Endodermal cell (in vitro differentiated cells): Measurements from ENCODE around the gene PLA2G4D. TPM values are rescaled to one million over a fixed set of nuclear protein-coding genes. Genes with fewer than 3 reads are reported as not detected.

Source experiments
- DNase-seq: peaks from one replicate; pipeline ENCODE4 v3.0.0-alpha.2; 2017
- H3K27ac ChIP-seq: 2 replicates; pipeline ENCODE4 v1.5.1; 2013; ENCODE audit warnings: mild to moderate bottlenecking, low read depth, low read length, moderate library complexity
- H3K27me3 ChIP-seq: 2 replicates; pipeline ENCODE4 v1.6.1; 2013; ENCODE audit warnings: mild to moderate bottlenecking, low read length, moderate library complexity; ENCODE audit not compliant: insufficient read depth, control insufficient read depth, poor library complexity, severe bottlenecking
- H3K36me3 ChIP-seq: 2 replicates; pipeline ENCODE4 v1.7.0; 2013; ENCODE audit warnings: mild to moderate bottlenecking, low read length, moderate library complexity; ENCODE audit not compliant: control insufficient read depth, insufficient read depth
- H3K4me1 ChIP-seq: one replicate; pipeline ENCODE4 v1.7.0; 2013; ENCODE audit warnings: low read length; ENCODE audit not compliant: control insufficient read depth, insufficient read depth
- H3K4me3 ChIP-seq: 2 replicates; pipeline ENCODE4 v1.5.1; 2013; ENCODE audit warnings: mild to moderate bottlenecking, low read length, moderate library complexity
- H3K9ac ChIP-seq: 2 replicates; pipeline ENCODE4 v1.6.1; 2013; ENCODE audit warnings: mild to moderate bottlenecking, low read length, moderate library complexity; ENCODE audit not compliant: poor library complexity, severe bottlenecking; ENCODE audit errors: extremely low read depth
- H3K9me3 ChIP-seq: 2 replicates; pipeline ENCODE4 v1.6.1; 2013; ENCODE audit warnings: mild to moderate bottlenecking, low read length, moderate library complexity; ENCODE audit not compliant: control insufficient read depth
- H3K27ac Mint-ChIP-seq: 2 replicates; pipeline ENCODE4 v1.8.0; 2020; ENCODE audit warnings: mixed read lengths
- H3K27me3 Mint-ChIP-seq: 2 replicates; pipeline ENCODE4 v1.8.0; 2021; ENCODE audit warnings: mild to moderate bottlenecking, mixed read lengths; ENCODE audit not compliant: insufficient read depth
- H3K36me3 Mint-ChIP-seq: 2 replicates; pipeline ENCODE4 v1.8.0; 2020; ENCODE audit warnings: low read depth, mixed read lengths
- H3K4me1 Mint-ChIP-seq: 2 replicates; pipeline ENCODE4 v1.8.0; 2020; ENCODE audit warnings: mixed read lengths
- H3K4me3 Mint-ChIP-seq: 2 replicates; pipeline ENCODE4 v1.8.0; 2020; ENCODE audit warnings: mild to moderate bottlenecking, moderate library complexity, mixed read lengths
- H3K9me3 Mint-ChIP-seq: 2 replicates; pipeline ENCODE4 v1.8.0; 2020; ENCODE audit warnings: mild to moderate bottlenecking, mixed read lengths
- WGBS, 2 experiments: methylation state at CpG; one replicate each; pipeline versions ENCODE4 v1.1.5 to v1.1.7; 2013; ENCODE audit warnings: missing lambda C conversion rate in 2 of 2, mixed read lengths in 1 of 2; ENCODE audit not compliant: insufficient coverage in 1 of 2, insufficient read length in 1 of 2; 5-methylcytosine and 5-hydroxymethylcytosine counted together
- total RNA-seq, 2 donors: library from RNA; stranded (reverse); fragmentation: NEBNext Ultra II Directional in 1 of 2; extraction: Animal tissue kit (Norgen Biotek cat#: 25700) in 1 of 2; gene quantifications; 2 replicates in 1 of 2; 3 replicates in 1 of 2; pipeline ENCODE4 v1.2.1, GENCODE V29; 2021
- TF ChIP-seq, protein P1 (sequence below): fragments of 200-600 bp; sonication (generic); conservative IDR thresholded peaks from 2 replicates; pipeline ENCODE4 v1.5.0; 2021; ENCODE audit warnings: antibody characterized with exemption, mild to moderate bottlenecking

The PLA2G4D gene
- total RNA-seq, 2 donors from 2014 or later: not detected

- H3K9ac ChIP-seq: no peak overlapping the region
- peaks cover 14% of the 10 kb centered on the region for H3K4me1 Mint-ChIP-seq
- H3K27ac ChIP-seq: no peak overlapping the region
- TF ChIP-seq, protein P1, sequence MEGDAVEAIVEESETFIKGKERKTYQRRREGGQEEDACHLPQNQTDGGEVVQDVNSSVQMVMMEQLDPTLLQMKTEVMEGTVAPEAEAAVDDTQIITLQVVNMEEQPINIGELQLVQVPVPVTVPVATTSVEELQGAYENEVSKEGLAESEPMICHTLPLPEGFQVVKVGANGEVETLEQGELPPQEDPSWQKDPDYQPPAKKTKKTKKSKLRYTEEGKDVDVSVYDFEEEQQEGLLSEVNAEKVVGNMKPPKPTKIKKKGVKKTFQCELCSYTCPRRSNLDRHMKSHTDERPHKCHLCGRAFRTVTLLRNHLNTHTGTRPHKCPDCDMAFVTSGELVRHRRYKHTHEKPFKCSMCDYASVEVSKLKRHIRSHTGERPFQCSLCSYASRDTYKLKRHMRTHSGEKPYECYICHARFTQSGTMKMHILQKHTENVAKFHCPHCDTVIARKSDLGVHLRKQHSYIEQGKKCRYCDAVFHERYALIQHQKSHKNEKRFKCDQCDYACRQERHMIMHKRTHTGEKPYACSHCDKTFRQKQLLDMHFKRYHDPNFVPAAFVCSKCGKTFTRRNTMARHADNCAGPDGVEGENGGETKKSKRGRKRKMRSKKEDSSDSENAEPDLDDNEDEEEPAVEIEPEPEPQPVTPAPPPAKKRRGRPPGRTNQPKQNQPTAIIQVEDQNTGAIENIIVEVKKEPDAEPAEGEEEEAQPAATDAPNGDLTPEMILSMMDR: no peak
- H3K4me1 ChIP-seq: peaks cover 5% of the 10 kb centered on the region
- peaks cover 13% of the 10 kb centered on the region for H3K27me3 Mint-ChIP-seq
- no peaks in the 10 kb centered on the region for H3K36me3 ChIP-seq
- peak; percentile 40 for DNase-seq
- H3K27me3 ChIP-seq: no peaks in the 10 kb centered on the region
- H3K4me3 ChIP-seq: peak overlapping the region; percentile 56
- no peak overlapping the region for H3K4me3 Mint-ChIP-seq
- H3K9me3 Mint-ChIP-seq: peaks cover 23% of the 10 kb centered on the region
- no peaks in the 10 kb centered on the region for H3K36me3 Mint-ChIP-seq
- H3K27ac Mint-ChIP-seq: no peak overlapping the region
- 88 to 90% methylated on average over 4 to 6 of the region's 6 CpGs for WGBS, 2 experiments
- H3K9me3 ChIP-seq: peaks cover 24% of the 10 kb centered on the region
Observed at GRCh38 chr15:42139596-42139995, 45.2 kb upstream of the PLA2G4D start.

DNA sequence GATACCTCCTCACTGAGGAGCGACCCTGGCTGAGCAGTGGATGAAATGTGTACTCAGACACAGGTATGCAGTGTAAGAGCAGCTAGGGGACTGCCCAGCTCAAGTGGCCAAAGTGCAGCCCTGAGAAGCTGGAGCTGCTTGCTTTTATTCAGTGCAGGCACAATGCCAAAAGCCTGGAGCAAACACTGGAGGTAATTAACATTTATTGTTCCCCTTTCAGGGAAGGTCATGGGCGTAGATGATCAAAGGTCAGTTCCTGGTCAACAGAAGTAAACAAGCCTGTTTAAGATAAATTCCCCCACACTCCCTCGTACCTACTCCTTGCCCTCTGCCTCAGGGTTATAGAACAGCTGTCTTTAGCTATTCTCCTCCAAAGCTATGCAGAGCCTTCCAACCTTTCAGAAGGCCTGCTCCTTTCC, 44.6 kb upstream of the PLA2G4D start:
- 80 to 88% methylated on average over 3 of the region's 3 CpGs for WGBS, 2 experiments
- peak; percentile 40 for DNase-seq
- peaks cover 14% of the 10 kb centered on the region for H3K4me1 Mint-ChIP-seq
- H3K27me3 Mint-ChIP-seq: peaks cover 13% of the 10 kb centered on the region
- H3K9me3 Mint-ChIP-seq: peaks cover 23% of the 10 kb centered on the region
- Histone ChIP-seq H3K27me3 (no peaks in the 10 kb centered on the region), H3K9ac (no peak overlapping the region), H3K4me1 (peaks cover 5% of the 10 kb centered on the region), H3K4me3 (peak overlapping the region; percentile 56), H3K27ac (no peak overlapping the region), H3K9me3 (peaks cover 24% of the 10 kb centered on the region), H3K36me3 (no peaks in the 10 kb centered on the region)
- H3K36me3 Mint-ChIP-seq: no peaks in the 10 kb centered on the region
- TF ChIP-seq, protein P1: no peak
- no peak overlapping the region for H3K27ac Mint-ChIP-seq
- no peak overlapping the region for H3K4me3 Mint-ChIP-seq

GRCh38 chr15:42138411-42138810, 44.0 kb upstream of the PLA2G4D start:
- H3K27me3 ChIP-seq: no peaks in the 10 kb centered on the region
- Mint-ChIP-seq H3K4me1 (peaks cover 14% of the 10 kb centered on the region), H3K27me3 (peaks cover 13% of the 10 kb centered on the region), H3K36me3 (no peaks in the 10 kb centered on the region), H3K9me3 (peaks cover 23% of the 10 kb centered on the region), H3K27ac (no peak overlapping the region), H3K4me3 (no peak overlapping the region)
- H3K4me1 ChIP-seq: peaks cover 5% of the 10 kb centered on the region
- peak; percentile 31 for DNase-seq
- TF ChIP-seq, protein P1: no peak
- no peak overlapping the region for H3K4me3 ChIP-seq
- H3K27ac ChIP-seq: no peak overlapping the region
- peaks cover 24% of the 10 kb centered on the region for H3K9me3 ChIP-seq
- H3K9ac ChIP-seq: no peak overlapping the region
- 89 to 97% methylated on average over 3 to 4 of the region's 4 CpGs for WGBS, 2 experiments
- H3K36me3 ChIP-seq: no peaks in the 10 kb centered on the region
